OCI-LY3 (cell line): Measurements from ENCODE around the gene MAML1.

Experiments
- CTCF ChIP-seq: fragments of 200-600, 300-600 bp; sonication (generic); IDR thresholded peaks from 2 replicates; pipeline ENCODE4 v1.5.1; 2014; ENCODE audit warnings: antibody characterized with exemption, low read length, low read depth
- EZH2phosphoT487 ChIP-seq: fragments of 200-600 bp; shearing (Covaris generic); IDR thresholded peaks from 2 replicates; pipeline ENCODE4 v1.6.1; 2018; ENCODE audit warnings: antibody characterized with exemption, mixed run types, low read depth

DNA sequence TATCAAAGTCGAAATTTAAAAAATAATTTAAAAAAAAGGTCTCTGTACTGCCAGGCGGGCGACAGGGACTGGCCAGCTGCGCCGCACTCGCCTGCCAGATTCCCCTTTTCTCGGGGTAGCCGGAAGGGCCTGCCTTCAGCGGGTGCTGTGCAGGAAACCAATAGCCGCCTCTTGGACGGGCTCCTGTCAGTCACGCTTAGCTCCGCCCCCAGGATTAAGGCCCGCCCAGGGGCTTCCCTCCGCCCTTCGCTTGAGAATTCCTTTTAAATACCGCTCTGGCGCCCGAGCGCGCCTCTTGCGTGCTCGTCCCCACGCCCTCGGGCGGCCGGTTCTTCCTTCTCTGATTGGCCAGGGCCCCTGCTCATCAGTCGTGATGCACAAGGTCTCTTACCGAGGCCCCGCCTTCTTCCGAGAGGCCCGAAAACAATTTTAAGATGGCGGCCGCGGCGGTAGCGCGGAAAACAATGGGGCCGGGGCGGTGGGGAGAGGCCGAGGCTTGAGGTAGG is at the start of gene MAML1:
- TF ChIP-seq CTCF (no peak), EZH2phosphoT487 (no peak)
